Keratinocyte (primary cell): ENCODE results near the gene WFDC5. TPM values are rescaled to one million over a fixed set of nuclear protein-coding genes. Genes with fewer than 3 reads are reported as not detected.
A peak's percentile ranks its signal among the peaks of the same experiment; 100 is the strongest.
"Not testable (repeated sequence)": the region's sequence is repeated elsewhere in the genome, so short reads cannot be mapped to it uniquely, and the experiment has no call there.

ENCODE experiments used
- DNase-seq: peaks from one replicate; pipeline ENCODE4 v3.0.0-alpha.2; 2011; ENCODE audit warnings: low read depth, missing footprints, low spot score
- FAIRE-seq: peaks from 2 replicates; lab custom pipeline; 2011; peaks lifted over from hg19 to GRCh38; lab: Jason Lieb, UNC
- H2AFZ ChIP-seq: 2 replicates; pipeline ENCODE4 v1.6.0; 2012; ENCODE audit warnings: low read length, control low read depth, inconsistent platforms; ENCODE audit not compliant: control insufficient read depth
- H3K27ac ChIP-seq: 2 replicates; pipeline ENCODE4 v1.5.1; 2011; ENCODE audit warnings: low read length; ENCODE audit not compliant: control insufficient read depth, insufficient read depth
- H3K27me3 ChIP-seq: 3 replicates; pipeline ENCODE4 v1.6.0; 2011; ENCODE audit warnings: low read length; ENCODE audit not compliant: control insufficient read depth, insufficient read depth; ENCODE audit errors: extremely low read depth
- H3K36me3 ChIP-seq, 2 experiments: 2 replicates in 1 of 2; 3 replicates in 1 of 2; pipeline ENCODE4 v1.5.1; 2011; ENCODE audit warnings: low read length in 2 of 2, mild to moderate bottlenecking in 1 of 2; ENCODE audit not compliant: control insufficient read depth in 2 of 2, insufficient read depth in 2 of 2; ENCODE audit errors: extremely low read depth in 1 of 2
- H3K4me1 ChIP-seq: 3 replicates; pipeline ENCODE4 v1.5.1; 2011; ENCODE audit warnings: low read length; ENCODE audit not compliant: control insufficient read depth, insufficient read depth; ENCODE audit errors: extremely low read depth
- H3K4me2 ChIP-seq: 3 replicates; pipeline ENCODE4 v1.6.0; 2011; ENCODE audit warnings: low read depth, low read length; ENCODE audit not compliant: control insufficient read depth, insufficient read depth; ENCODE audit errors: extremely low read depth
- H3K4me3 ChIP-seq, 3 experiments: fragments of 200-600 bp in 1 of 3; sonication (generic) in 1 of 3; 2 replicates in 2 of 3; 3 replicates in 1 of 3; pipeline ENCODE4 v1.5.1; 2011 to 2016; ENCODE audit warnings: low read length in 3 of 3, mild to moderate bottlenecking in 3 of 3, control low read depth in 2 of 3, inconsistent platforms in 1 of 3, low read depth in 1 of 3, mixed read lengths in 1 of 3, mixed run types in 1 of 3, moderate library complexity in 1 of 3; ENCODE audit not compliant: control insufficient read depth in 2 of 3, insufficient read depth in 2 of 3; ENCODE audit errors: extremely low read depth in 1 of 3
- H3K79me2 ChIP-seq: 2 replicates; pipeline ENCODE4 v1.6.0; 2012; ENCODE audit warnings: low read length; ENCODE audit not compliant: control insufficient read depth, insufficient read depth
- H3K9ac ChIP-seq: 3 replicates; pipeline ENCODE4 v1.6.0; 2011; ENCODE audit warnings: low read length; ENCODE audit not compliant: control insufficient read depth, insufficient read depth; ENCODE audit errors: extremely low read depth
- H3K9me1 ChIP-seq: 3 replicates; pipeline ENCODE4 v1.6.0; 2011; ENCODE audit warnings: low read length; ENCODE audit not compliant: control insufficient read depth, insufficient read depth; ENCODE audit errors: extremely low read depth
- H3K9me3 ChIP-seq: 2 replicates; pipeline ENCODE4 v1.5.1; 2012; ENCODE audit warnings: low read depth, low read length; ENCODE audit not compliant: control insufficient read depth
- H4K20me1 ChIP-seq: 3 replicates; pipeline ENCODE4 v1.6.0; 2011; ENCODE audit warnings: low read length; ENCODE audit not compliant: control insufficient read depth, insufficient read depth; ENCODE audit errors: extremely low read depth
- EZH2 ChIP-seq: IDR thresholded peaks from one replicate; pipeline ENCODE4 v1.6.1; 2012; ENCODE audit warnings: inconsistent platforms, mild to moderate bottlenecking, low read length, moderate library complexity
- dilution Hi-C: fragments of 300-500 bp; cut with MboI; formaldehyde crosslinking; loops from one replicate; pipeline ENCODE4 v1.7.0; 2020; ENCODE audit warnings: low sequenced_read_pairs; ENCODE audit not compliant: extremely low pct_ligation_motif_present
- polyA plus RNA-seq, 5 experiments: library from polyadenylated mRNA; depleted of rRNA in 3 of 5; stranded (reverse) in 3 of 5; stranded (forward) in 1 of 5; unstranded in 1 of 5; fragments of >200 nt; gene quantifications; 1 replicate in 1 of 5; 2 replicates in 3 of 5; 3 replicates in 1 of 5; pipeline versions ENCODE4 v1.2.1 to v1.2.3, GENCODE V29; 2011 to 2012; ENCODE audit warnings: missing spikeins in 2 of 5, low read depth in 1 of 5, low replicate concordance in 1 of 5
- TF ChIP-seq, protein P1 (sequence below), 3 experiments: IDR thresholded peaks in 1 of 3; conservative IDR thresholded peaks in 1 of 3; optimal IDR thresholded peaks in 1 of 3; 2 replicates in 2 of 3; 3 replicates in 1 of 3; pipeline versions ENCODE3 to v1.5.1; 2011; ENCODE audit warnings: low read length in 3 of 3, mild to moderate bottlenecking in 3 of 3, moderate library complexity in 2 of 3, control low read depth in 1 of 3, inconsistent platforms in 1 of 3; ENCODE audit not compliant: insufficient read depth in 2 of 3; ENCODE audit errors: extremely low read depth in 1 of 3

WFDC5 gene
- polyA plus RNA-seq, 1 donor (not counting 4 experiments of a cell fraction or from before 2014, with no cell fraction given): 5.1 TPM

DNA sequence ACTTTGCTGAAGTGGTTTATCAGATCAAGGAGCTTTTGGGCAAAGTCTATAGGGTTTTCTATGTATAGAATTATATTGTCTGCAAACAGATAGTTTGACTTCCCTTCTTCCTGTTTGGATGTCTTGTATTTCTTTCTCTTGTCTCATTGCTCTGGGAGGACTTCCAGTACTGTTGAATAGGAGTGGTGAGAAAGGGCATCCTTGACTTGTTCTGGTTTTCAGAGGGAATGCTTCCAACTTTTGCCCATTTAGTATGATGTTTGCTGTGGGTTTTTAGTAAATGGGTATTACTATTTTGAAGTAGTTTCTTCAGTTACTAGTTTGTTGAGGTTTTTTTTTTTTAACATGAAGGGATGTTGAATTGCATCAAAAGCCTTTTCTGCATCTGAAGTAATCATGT, 50.2 kb downstream of the WFDC5 start:
- no peaks in the 10 kb centered on the region for H3K9me1 ChIP-seq
- peaks cover 12% of the 10 kb centered on the region for H3K79me2 ChIP-seq
- no peak for DNase-seq
- no peak overlapping the region for H3K4me3 ChIP-seq
- dilution Hi-C loops: no loop called here
- FAIRE-seq: no peak
- TF ChIP-seq EZH2: no peak
- TF ChIP-seq, protein P1, sequence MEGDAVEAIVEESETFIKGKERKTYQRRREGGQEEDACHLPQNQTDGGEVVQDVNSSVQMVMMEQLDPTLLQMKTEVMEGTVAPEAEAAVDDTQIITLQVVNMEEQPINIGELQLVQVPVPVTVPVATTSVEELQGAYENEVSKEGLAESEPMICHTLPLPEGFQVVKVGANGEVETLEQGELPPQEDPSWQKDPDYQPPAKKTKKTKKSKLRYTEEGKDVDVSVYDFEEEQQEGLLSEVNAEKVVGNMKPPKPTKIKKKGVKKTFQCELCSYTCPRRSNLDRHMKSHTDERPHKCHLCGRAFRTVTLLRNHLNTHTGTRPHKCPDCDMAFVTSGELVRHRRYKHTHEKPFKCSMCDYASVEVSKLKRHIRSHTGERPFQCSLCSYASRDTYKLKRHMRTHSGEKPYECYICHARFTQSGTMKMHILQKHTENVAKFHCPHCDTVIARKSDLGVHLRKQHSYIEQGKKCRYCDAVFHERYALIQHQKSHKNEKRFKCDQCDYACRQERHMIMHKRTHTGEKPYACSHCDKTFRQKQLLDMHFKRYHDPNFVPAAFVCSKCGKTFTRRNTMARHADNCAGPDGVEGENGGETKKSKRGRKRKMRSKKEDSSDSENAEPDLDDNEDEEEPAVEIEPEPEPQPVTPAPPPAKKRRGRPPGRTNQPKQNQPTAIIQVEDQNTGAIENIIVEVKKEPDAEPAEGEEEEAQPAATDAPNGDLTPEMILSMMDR (optimal IDR thresholded peaks at IDR 0.05 in 1 of 3, IDR thresholded peaks at IDR 0.05 in 1 of 3, conservative IDR thresholded peaks at IDR 0.05 in 1 of 3; ENCODE audit: extremely low read depth in 1 of 3, insufficient read depth in 2 of 3, low read length in 3 of 3): no peak
- no peaks in the 10 kb centered on the region for H3K36me3 ChIP-seq
- H3K4me1 ChIP-seq: peaks cover 40% of the 10 kb centered on the region
- H2AFZ ChIP-seq: no peak overlapping the region
- H4K20me1 ChIP-seq: no peaks in the 10 kb centered on the region
- no peak overlapping the region for H3K27ac ChIP-seq
- H3K4me2 ChIP-seq: no peak overlapping the region
- no peak overlapping the region for H3K9ac ChIP-seq
- no peaks in the 10 kb centered on the region for H3K27me3 ChIP-seq
- H3K9me3 ChIP-seq: no peaks in the 10 kb centered on the region

DNA sequence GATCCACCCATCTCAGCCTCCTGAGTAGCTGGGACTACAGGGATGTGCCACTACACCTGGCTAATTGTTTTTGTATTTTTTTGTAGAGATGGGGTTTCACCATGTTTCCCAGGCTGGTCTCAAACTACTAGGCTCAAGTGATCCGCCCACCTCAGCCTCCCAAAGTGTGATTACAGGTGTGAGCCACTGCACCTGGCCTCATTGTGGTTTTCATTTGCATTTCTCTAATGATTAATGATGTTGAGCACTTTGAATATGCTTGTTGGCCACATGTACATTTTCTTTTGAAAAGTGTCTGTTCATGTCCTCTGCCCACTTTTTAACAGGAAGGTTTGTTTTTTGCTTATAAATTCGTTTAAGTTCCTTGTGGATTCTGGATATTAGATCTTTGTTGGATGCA, 51.9 kb downstream of the WFDC5 start:
- H4K20me1 ChIP-seq, DNase-seq, H3K9me3 ChIP-seq, H3K4me3 ChIP-seq, H3K9me1 ChIP-seq, H3K36me3 ChIP-seq, dilution Hi-C loops, H3K27me3 ChIP-seq, H2AFZ ChIP-seq, H3K4me2 ChIP-seq, H3K9ac ChIP-seq: not testable (repeated sequence)
- FAIRE-seq: peak; percentile 46
- H3K79me2 ChIP-seq: peaks cover 12% of the 10 kb centered on the region
- peaks cover 53% of the 10 kb centered on the region for H3K4me1 ChIP-seq
- peak overlapping the region; percentile 28 for H3K27ac ChIP-seq

DNA sequence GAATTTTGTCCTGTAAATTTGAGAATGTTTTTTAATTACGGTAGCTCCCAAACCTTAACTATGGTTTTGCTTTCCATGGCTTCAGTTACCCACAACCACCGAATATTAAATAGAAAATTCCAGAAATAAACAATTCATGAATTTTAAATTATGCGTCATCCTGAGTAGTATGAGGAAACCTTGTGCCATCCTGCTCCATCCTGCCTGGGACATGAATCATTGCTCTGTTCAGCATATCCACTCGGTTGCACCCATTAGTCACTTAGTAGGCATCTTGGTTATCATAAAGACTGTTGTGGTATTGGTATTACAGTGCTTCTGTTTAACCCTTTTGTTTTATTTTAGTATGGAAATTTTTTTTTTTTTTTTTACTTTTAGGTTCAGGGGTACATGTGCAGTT, 53.7 kb downstream of the WFDC5 start:
- DNase-seq: peak; percentile 85
- dilution Hi-C loops: no loop called here
- H3K4me1 ChIP-seq: peaks cover 38% of the 10 kb centered on the region
- peaks cover 12% of the 10 kb centered on the region for H3K79me2 ChIP-seq
- H3K9ac ChIP-seq: peak overlapping the region; percentile 57
- no peak overlapping the region for H3K4me3 ChIP-seq
- H3K9me1 ChIP-seq: no peaks in the 10 kb centered on the region
- H4K20me1 ChIP-seq: no peaks in the 10 kb centered on the region
- no peaks in the 10 kb centered on the region for H3K9me3 ChIP-seq
- no peak overlapping the region for H2AFZ ChIP-seq
- H3K4me2 ChIP-seq: peak overlapping the region; percentile 73
- TF ChIP-seq, protein P1 (optimal IDR thresholded peaks at IDR 0.05 in 1 of 3, IDR thresholded peaks at IDR 0.05 in 1 of 3, conservative IDR thresholded peaks at IDR 0.05 in 1 of 3; ENCODE audit: extremely low read depth in 1 of 3, insufficient read depth in 2 of 3, low read length in 3 of 3): no peak
- TF ChIP-seq EZH2: no peak
- peak overlapping the region; percentile 90 for H3K27ac ChIP-seq
- H3K36me3 ChIP-seq: peaks cover 1 to 7% of the 10 kb centered on the region in 2 experiments
- peak; percentile 80 for FAIRE-seq
- no peaks in the 10 kb centered on the region for H3K27me3 ChIP-seq
